Stimulated activated CD8-positive, alpha-beta memory T cell treated with anti-CD3 and anti-CD28 coated beads, Interleukin-7, amount 100 ng/mL, for 24 hours (primary cell): ENCODE results near the gene TMPRSS3.

ENCODE experiments used
- DNase-seq: peaks from one replicate; pipeline ENCODE4 v3.0.0-alpha.2; 2020; ENCODE audit warnings: low read depth

Gene TMPRSS3

DNA sequence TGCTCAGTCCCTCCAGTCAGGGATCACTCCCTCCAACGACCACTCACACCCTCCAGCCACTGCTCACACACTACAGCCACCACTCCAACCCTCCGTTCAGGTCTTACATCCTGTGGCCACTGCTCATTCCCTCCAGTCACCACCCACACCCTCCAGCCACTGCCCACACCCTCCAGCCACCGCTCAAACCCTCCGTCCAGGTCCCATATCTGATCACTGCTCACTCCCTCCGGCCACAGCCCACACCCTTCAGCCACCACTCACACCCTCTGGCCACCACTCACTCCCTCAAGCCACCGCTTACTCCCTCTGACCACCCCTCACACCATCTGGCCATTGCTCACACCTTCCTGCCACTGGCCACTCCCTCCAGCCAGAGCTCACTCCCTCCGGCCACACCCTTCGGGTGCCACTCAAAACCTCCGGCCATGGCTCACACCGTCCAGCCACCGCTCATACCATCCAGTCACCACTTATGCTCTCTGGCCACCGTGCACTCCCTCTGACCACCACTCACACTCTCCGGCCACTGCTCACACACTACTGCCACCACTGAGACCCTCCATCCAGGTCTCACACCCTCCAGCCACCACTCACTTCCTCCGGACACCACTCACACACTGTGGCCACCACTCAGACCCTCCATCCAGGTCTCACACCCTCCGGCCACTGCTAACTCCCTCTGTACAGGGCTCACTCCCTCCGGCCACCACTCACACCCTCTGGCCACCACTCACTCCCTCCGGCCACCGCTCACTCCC, 24.8 kb downstream of the TMPRSS3 start:
- no peak for DNase-seq

DNA sequence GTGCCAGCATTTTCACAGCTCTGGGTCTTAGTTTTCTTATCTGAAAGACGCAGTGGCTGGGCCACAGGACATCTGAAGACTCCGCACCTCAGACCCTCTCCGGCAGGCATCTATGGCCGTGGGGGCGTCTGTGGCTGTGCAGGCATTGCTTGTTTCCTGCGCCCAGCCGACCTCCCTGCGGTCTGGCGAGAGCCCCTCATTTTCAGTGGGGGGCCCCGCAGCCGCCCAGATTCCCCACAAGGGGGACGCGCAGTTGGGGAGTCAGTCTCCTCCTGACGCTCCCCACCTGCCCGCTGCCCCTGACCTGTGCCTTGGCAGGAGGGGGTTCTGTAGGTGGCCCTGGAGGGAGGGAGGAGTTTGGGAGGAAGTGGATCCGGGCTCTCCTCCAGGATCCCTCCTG, 26.0 kb downstream of the TMPRSS3 start:
- DNase-seq = no peak

DNA sequence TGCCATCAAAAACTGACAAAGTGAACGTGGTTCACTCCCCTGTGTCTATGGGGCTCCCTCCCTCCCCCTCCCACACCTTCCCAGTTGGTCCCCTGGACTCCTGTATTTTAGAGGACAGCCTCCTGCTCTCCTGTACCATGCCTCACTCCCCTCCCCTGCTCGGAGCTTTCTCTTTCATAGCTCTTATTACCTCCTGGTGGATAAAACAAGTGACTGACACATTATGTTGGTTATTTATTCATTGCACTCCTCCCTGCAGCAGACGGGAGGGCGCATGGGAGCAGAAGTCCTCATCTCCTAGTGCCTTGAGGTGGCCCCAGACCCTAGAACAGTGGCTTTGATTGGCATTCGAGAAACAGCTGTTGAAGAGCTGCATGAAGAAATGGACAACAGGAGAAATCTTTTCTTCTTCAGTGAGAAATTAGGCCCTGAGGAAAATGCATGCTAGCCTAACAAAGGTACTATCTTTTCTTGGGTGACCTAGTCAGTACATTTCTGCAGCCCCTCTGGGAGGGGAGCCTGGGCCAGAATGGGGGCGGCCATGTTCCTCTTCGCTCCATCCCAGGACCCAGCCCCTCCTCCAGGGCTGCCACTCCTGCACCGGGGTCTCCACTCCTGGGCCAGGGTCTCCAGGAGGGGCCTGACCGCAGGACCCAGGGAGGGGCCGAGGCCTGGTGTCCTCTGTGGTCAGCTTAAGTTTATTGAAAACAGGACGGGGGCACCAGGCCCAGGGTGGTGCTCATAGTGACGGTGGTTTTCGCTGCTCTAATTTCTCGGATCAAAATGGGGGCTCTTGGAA, 28.3 kb downstream of the TMPRSS3 start:
- no peak for DNase-seq

DNA sequence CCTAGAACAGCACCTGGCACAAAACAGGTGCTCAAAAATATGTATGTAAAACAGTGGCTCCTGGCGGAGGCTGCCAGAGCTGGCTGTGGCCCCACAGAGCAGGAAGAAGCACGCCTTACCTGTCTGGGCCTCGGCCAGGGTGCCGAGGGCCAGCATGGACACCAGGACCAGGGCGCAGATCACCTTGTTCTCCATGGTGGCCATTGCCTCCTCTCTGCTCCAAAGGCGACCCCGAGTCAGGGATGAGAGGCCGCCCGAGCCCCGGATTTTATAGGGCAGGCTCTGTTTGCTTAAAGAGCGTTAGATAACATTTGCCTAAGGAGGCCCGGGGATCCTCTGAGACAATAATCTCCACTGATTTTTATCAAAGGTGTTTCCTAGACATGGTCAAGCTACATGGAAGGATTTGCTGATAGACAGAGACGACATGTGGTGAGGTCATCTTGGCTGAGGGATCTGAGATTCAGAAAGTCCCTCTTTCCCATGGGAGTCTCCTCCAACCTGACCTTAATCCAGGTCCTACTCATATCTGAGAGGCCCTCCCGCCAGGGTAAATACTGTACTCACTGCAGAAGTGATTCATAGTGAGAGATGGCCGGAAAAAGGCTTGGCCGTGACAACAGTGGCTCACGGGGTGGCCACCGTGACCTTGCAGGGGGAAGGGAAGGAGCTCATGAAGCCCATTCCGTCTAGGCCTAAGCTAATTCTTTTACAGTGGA, 29.4 kb downstream of the TMPRSS3 start, which contains the start of gene TFF1:
TSS of gene TFF1 (minus strand) at position 244 of the 719 bp plus-strand sequence. CDS start at position 204, 40 bp downstream.
- no peak for DNase-seq

DNA sequence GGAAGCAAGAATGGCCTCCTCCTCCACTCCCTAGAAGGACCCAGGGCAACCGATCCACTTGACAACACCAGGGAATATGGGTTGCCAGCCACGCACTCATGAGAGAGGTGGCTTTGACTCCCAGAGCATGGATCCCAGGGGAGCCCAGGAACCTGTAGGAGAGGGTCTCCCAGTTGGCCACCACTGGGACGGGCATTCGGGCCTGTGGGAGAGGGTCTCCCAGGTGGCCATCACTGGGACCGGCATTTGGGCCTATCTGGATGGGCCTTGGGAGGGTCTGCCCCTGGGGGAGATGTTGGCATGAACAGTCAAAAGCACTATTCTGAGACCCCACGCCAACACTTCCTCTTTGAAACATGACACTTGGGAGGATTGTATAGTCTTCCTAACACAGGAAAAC, 30.1 kb downstream of the TMPRSS3 start:
- no peak for DNase-seq

DNA sequence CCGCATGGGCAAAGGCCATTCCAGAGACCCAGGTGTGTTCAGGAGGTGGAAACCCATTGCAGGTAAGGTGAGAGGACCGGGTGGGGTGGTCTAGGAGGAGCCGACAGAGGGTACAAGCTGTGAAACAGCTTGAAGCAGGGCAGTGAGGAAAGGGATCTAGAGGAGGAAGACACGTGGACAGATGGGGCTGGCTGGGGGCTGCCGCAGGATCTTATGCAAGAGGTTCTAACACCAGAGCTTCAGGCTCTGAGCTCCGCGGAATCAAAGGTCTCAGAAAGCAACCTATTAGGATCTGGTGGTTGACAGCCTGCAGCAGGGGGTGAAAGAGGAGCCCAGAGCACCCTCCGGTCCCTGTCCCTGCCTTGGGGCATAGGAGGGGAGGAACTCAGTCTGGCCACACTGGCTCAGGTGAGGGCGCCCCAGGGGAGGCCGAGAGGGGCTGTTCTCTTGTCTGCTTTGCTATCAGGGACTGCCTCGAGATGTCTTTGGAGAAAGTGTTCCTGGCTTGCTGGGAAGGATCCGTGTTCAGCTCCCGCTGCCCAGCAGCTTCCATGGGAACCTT, 31.5 kb downstream of the TMPRSS3 start:
- DNase-seq = no peak

DNA sequence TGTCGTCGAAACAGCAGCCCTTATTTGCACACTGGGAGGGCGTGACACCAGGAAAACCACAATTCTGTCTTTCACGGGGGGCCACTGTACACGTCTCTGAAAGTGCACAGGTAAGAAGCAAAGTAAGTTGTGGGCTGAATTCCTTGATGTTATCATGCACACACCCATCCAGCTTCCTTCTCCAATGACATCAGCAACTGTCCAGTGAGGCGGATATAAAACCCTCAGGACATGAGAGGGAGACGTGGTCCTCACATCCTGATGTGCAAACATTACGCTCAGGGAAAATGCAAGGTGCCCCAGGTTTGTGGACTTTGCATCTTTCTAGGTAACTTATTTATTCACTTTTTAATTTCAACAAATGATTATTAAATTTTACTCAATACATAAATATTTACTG, 32.5 kb downstream of the TMPRSS3 start:
- no peak for DNase-seq

DNA sequence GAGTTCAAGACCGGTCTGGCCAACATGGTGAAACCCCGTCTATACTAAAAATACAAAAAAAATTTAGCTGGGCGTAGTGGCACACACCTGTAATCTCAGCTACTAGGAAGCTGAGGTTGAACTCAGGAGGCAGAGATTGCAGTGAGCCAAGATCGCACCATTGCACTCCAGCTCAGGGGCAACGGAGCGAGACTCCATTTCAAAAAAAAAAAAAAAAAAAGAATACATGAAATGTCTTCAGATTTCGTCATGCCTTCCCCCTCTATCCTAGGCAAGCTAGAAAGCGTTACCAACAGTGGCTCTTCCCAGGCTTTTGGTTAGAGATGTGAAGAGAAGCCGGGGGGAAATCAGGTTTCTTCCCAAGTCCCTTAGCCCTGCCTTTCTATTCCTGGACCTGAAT, 33.2 kb downstream of the TMPRSS3 start:
- DNase-seq = no peak

DNA sequence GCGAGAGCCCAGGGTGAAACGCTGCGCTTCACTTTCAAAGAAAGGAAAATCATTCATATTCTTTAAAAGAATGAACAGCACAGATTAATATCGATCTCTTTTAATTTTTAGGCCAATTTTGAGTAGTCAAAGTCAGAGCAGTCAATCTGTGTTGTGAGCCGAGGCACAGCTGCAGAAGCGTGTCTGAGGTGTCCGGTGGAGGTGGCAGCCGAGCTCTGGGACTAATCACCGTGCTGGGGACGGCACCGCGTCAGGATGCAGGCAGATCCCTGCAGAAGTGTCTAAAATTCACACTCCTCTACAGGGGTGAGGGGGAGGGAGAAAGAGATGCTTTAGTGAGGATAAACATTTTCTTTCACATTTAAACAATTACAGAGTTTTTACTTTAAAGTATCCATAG, 33.7 kb downstream of the TMPRSS3 start:
- no peak for DNase-seq

DNA sequence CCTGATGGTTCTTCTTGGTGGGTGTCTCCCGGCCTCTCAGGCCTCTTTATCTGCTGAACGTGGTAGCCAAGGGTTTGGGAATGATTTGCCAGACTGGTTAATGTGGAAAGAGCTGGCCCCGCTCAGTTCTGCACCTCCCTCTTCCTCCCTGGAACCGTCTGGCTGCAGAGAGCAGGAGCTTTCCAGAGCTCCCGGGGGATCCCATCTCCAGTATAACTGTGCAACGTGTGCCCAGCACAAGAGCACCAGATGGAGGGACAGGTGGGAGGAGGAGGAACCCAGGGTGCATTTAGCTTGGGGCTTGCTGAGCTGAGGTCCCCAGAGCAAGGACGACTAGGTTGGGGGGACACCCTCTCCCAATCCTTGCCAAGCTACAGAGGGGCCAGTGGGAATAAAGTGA, 34.6 kb downstream of the TMPRSS3 start:
- DNase-seq = no peak

DNA sequence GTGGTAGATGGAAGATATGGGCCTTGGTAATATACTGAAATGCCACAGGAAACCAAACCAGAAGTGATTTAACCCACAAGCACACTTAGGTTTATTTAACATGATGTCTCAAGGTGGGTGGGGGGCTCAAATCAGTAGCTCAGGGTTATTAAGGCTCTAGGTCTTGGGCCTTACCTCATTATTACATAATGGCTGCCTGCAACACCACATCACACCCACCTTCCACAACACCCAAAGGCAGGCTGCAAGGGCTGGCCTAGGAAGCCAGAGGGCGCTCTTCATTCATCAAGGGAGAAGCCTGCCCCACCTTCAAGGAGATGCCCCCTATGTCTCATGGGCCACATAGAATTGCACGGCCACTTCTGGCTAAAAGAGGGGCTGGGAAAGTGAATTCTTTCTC, 35.5 kb downstream of the TMPRSS3 start:
- DNase-seq = no peak

DNA sequence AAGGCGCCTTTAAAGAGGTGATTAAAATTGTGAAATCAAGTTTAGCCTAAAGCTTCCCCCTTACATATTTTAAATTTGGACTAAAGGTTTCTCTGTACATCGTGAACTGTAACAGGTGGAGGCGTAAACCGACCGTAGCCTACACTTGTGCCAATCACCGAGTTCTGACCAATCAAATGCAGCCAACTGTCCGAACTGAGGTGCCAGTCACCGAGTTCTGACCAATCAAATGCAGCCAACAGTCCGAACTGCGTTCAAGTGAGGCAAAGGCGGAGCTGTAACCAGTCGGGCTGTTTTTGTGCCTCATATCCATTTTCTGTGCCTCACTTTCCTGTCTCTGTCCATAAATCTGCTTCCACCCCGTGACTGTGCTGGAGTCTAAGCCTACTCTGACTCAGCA, 36.9 kb downstream of the TMPRSS3 start:
- DNase-seq = no peak

DNA sequence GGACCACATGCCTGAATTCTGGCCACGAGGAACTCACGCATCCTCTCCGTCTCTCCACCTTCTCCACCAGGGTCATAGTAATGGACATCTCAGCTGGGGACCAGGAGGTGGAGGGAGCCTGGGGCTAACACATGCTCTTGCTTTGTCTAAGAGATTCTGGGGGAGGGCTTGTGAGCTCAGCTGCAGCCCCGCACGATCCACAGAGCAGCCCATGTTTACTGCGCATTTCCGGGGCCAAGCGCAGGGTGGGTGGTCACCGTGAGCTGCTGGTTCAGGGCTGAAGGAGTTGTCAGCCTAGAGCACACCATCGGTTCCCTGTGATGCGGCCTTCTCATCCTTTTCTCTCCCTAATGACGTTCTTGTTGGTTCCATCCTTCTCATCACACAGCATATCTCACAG, 37.6 kb downstream of the TMPRSS3 start:
- DNase-seq = no peak

DNA sequence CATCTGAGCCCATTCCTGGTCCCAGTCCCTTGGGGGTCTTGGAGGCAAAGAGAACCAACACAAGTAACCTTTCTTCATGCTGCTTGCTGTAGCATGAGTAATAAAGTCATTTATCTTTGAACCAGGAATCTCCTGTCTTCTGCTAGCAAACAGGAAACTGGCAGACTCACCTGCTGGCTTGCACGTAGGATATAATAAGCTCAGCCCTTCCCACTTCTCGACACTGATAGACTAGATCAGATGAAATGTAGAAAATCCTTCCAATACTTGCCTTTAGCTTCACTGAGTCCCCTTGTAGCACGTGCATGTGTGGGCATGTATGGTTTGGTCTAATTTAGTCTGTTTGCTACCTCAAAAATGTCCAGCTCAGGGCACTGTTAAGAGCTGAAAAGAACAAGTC, 38.5 kb downstream of the TMPRSS3 start:
- no peak for DNase-seq

DNA sequence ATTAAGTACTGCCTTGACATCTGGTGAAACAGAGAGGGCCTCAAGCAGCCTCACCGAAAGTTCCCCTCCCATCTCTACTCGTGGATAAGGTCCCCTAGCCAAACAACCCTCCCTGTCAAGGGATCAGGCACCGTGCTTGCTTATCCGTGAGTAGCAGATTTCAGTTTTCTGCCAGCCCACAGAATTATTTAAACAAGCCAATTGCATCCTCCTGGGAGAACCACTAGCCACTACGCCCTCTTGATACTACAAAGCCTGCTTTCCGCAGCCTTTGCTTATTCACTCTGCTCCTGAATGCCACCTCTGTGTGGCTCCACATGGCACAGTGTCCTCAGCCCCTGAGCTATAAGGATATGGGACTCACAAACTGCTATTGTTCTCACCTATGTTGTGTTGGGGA, 39.2 kb downstream of the TMPRSS3 start:
- DNase-seq = no peak

DNA sequence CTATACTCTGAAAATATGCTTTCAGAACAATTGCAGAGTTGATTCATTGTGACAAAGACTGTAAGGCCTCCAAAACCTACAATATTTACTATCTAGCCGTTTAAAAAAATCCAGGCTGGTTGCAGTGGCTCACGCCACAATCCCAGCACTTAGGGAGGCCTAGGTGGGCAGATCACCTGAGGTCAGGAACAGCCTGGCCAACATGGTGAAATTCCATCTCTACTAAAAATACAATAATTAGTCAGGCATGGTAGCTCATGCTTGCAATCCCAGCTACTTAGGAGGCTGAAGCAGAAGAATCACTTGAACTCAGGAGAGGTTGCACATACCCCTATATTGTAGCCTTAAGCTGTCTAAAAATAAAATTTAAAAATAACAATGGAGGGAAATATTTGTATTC, 39.8 kb downstream of the TMPRSS3 start:
- DNase-seq = no peak

DNA sequence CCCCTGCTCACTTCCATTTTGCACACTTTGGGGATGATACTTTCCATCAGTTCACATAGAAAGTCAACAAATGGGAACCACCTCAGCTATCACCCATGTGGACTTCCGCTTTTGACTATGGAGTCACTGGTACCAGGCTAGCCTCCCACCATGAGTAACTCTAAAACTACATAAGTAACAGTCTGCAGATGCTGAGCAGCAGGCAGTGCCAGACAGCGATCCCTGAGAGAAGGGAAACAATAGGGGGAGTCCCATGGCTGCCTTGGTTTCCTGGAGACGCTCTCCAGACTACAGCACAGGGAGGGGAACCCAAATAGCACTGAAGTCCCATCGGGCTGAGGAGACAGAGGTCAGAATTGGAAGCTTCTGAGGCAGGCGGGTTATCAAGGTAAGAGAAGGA, 42.2 kb downstream of the TMPRSS3 start:
- DNase-seq = no peak

DNA sequence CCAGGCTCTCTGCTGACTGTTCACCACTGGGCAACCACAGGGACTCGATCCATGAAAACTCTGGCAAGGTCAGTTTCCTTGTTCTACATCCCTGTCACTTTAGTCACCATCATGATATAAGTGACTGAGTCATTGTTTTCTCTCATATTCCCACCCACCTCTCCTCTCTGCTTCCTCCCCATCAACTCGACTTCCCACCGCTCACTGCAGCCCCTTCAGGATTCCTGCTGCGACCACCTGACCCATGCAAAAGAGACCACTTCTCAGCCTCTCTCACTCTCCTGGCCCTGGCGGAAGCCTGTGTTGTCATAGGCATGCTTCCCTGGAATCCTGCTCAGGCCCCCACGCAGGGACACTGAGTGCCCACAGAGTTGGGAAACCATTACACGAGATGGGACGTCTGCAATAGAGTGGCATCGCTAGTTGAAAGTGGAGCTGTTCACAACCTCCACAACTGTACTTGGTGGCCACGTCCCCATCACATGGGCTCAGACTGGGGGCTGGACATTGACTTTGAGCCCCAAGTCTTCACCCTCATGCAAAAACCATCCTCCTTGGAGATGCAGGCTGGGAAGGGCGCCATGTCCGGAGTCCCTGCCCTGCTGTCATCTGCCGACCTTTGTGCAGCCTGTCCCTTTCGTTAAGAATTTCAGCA, 43.3 kb downstream of the TMPRSS3 start:
- DNase-seq = no peak

DNA sequence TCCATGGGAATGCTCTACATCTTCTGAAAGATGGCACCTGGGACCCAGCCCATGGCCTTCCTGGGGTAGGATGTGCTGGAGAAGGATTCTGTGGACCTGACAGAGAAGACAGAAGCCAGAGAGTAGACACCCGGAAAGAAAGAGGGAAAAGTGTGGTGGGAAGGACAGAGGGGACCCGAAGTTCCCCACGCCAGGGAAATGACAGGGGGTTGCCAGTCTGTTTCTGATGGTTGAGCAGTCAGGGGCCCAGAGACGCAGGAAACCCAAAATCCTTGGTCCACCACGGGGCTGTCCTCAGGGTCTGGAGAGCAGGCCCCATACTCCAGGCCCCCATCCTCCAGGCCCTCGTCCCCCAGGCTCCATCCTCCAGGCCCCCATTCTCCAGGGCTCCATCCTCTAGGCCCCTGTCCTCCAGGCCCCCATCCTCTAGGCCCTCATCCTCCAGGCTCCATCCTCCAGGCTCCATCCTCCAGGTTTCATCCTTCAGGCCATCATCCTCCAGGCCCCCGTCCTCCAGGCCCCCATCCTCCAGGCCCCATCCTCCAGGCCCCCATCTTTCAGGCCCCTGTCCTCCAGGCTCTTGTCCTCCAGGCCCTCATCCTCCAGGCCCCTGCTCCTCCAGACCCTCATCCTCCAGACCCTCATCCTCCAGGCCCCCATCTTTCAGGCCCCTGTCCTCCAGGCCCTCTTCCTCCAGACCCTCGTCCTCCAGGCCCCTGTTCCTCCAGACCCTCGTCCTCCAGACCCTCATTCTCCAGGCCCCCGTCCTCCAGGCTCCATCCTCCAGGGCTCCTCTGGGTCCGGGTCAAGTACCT, 44.0 kb downstream of the TMPRSS3 start:
- DNase-seq = no peak

DNA sequence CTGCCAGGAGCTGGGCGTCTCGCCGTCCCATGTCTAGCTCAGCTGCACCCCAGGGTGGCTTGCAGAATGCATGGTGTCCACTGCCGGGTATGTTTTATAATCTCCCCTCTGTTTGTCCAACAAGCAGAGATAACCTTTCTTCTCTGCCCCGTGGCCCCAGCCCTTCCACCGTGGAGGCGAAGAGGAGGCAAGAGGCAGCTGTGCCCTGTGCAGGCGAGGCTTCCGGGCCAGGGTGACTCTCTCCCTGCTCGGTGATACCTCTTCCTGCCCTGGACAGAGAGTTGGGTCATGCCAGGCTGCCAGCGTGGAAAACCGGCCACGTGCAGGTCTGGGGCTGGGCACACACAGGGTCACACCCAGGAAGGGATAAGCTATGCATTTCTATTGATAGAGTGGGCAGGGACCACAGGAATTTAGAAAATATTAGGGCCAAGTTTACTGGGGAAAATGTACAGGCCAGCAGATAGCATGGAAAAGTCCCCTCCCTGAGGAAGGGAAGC, 44.9 kb downstream of the TMPRSS3 start, which contains the start of gene TFF2:
TSS of gene TFF2 (minus strand) at position 68 of the 500 bp plus-strand sequence. CDS start at position 31, 37 bp downstream.
- no peak for DNase-seq
